ENCODE measurements around the gene PHC2. TPM values are rescaled to one million over a fixed set of nuclear protein-coding genes. Genes with fewer than 3 reads are reported as not detected.

The PHC2 gene
- total RNA-seq, 1 experiment from 2014 or later: 9.4 TPM

DNA sequence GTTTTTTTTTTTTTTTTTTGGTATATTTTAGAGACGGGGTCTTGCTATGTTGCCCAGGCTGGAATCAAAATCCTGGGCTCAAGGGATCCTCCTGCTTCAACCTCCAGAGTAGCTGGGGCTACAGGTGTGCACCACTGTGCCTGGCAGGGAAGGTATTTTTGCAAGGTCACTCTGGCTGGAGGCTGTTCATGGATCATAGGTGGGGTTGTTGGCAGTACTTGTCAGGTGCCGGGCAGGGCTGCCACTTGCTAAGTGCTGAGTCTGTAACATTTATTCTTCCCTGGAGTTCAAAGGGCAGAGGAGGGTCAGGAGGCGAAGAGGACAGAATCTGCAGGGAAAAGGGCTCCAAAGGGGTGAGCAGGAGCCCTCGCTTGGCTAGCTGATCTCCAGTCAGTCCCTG lies 134.1 kb downstream of the PHC2 start:
- no peak overlapping the region for H3K14ac ChIP-seq (ENCODE audit: insufficient read depth, low read length)
- no peak overlapping the region for H4K91ac ChIP-seq (ENCODE audit: insufficient read length, low read depth, low read length)
- no peak overlapping the region for H2BK5ac ChIP-seq (ENCODE audit: insufficient read length, low read length)
- no peak overlapping the region for H2AK5ac ChIP-seq (ENCODE audit: insufficient read length, low read length)
- no peak overlapping the region for H3K27ac ChIP-seq (ENCODE audit: insufficient read length, low read depth, low read length)
- no peak overlapping the region for H3K9ac ChIP-seq (ENCODE audit: extremely low read depth, insufficient read length, low read length)
- no peak overlapping the region for H2BK15ac ChIP-seq (ENCODE audit: low read depth, low read length)
- no peak overlapping the region for H2BK20ac ChIP-seq (ENCODE audit: low read depth, low read length, poor library complexity, severe bottlenecking)
- H2BK120ac ChIP-seq (ENCODE audit: low read depth, low read length, poor library complexity, severe bottlenecking): no peak overlapping the region
- WGBS (ENCODE audit: extremely low coverage, insufficient read length, low lambda C conversion rate): no CpG with 5 or more reads among the region's 4 CpGs
- no peaks in the 10 kb centered on the region for H3K4me1 ChIP-seq (ENCODE audit: insufficient read depth, low read length)
- H3K4me2 ChIP-seq (ENCODE audit: insufficient read depth, insufficient read length, low read length): no peak overlapping the region
- no peak overlapping the region for H2AFZ ChIP-seq (ENCODE audit: low read length)
- no peak overlapping the region for H3K4me3 Mint-ChIP-seq
- H3K56ac ChIP-seq (ENCODE audit: insufficient read length, low read depth, low read length): no peak overlapping the region
- no peak overlapping the region for H4K5ac ChIP-seq (ENCODE audit: insufficient read length, low read depth, low read length)
- no peak for DNase-seq
- H3K18ac ChIP-seq (ENCODE audit: insufficient read length, low read depth, low read length): no peak overlapping the region
- H3K36me3 Mint-ChIP-seq (ENCODE audit: insufficient read depth in 1 of 3, low read depth in 3 of 3): peaks cover 28 to 43% (median 41%) of the 10 kb centered on the region in 3 experiments
- peaks cover 13 to 22% of the 10 kb centered on the region in 2 experiments for H3K4me1 Mint-ChIP-seq
- H3K9me3 Mint-ChIP-seq: peaks cover 0 to 4% of the 10 kb centered on the region in 2 experiments; a peak in 3 of 5 replicates
- H3K27me3 Mint-ChIP-seq (ENCODE audit: low read depth): no peaks in the 10 kb centered on the region
- no peaks in the 10 kb centered on the region for H4K20me1 ChIP-seq (ENCODE audit: control insufficient read depth, insufficient read depth, insufficient read length)
- H3K79me2 ChIP-seq (ENCODE audit: insufficient read depth, low read length): no peaks in the 10 kb centered on the region
- no peak overlapping the region for H3K4ac ChIP-seq (ENCODE audit: low read depth, low read length)
- H3K27ac Mint-ChIP-seq: no peak overlapping the region
- no peak overlapping the region for H3K23ac ChIP-seq (ENCODE audit: insufficient read length, low read depth, low read length)
- TF ChIP-seq, protein P1, sequence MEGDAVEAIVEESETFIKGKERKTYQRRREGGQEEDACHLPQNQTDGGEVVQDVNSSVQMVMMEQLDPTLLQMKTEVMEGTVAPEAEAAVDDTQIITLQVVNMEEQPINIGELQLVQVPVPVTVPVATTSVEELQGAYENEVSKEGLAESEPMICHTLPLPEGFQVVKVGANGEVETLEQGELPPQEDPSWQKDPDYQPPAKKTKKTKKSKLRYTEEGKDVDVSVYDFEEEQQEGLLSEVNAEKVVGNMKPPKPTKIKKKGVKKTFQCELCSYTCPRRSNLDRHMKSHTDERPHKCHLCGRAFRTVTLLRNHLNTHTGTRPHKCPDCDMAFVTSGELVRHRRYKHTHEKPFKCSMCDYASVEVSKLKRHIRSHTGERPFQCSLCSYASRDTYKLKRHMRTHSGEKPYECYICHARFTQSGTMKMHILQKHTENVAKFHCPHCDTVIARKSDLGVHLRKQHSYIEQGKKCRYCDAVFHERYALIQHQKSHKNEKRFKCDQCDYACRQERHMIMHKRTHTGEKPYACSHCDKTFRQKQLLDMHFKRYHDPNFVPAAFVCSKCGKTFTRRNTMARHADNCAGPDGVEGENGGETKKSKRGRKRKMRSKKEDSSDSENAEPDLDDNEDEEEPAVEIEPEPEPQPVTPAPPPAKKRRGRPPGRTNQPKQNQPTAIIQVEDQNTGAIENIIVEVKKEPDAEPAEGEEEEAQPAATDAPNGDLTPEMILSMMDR (conservative IDR thresholded peaks at IDR 0.05): no peak
- H3K27me3 ChIP-seq (ENCODE audit: insufficient read depth, low read length): no peaks in the 10 kb centered on the region
- H3K79me1 ChIP-seq (ENCODE audit: insufficient read depth, low read depth, low read length, poor library complexity, severe bottlenecking): no peaks in the 10 kb centered on the region
- H3K9me3 ChIP-seq (ENCODE audit: control insufficient read depth, low read depth, low read length): no peaks in the 10 kb centered on the region
- H3T11ph ChIP-seq (ENCODE audit: low read length): no peak overlapping the region
- H2BK12ac ChIP-seq (ENCODE audit: insufficient read length, low read depth, low read length): no peak overlapping the region
- no peaks in the 10 kb centered on the region for H3K23me2 ChIP-seq (ENCODE audit: insufficient read length, low read depth, low read length, poor library complexity, severe bottlenecking)
- H4K8ac ChIP-seq (replicated peaks; ENCODE audit: insufficient read length, low read depth, low read length): no peak overlapping the region

Data from H9 (cell line).